AG08396 (cell line): Measurements from ENCODE around the gene OR8I2.
"Not testable (repeated sequence)": the region's sequence is repeated elsewhere in the genome, so short reads cannot be mapped to it uniquely, and the experiment has no call there.

ENCODE experiments used
- DNase-seq: peaks from one replicate; pipeline ENCODE4 v3.0.0; 2012; ENCODE audit warnings: low spot score, mixed read lengths

The OR8I2 gene

GRCh38 chr11:56093008-56093407 lies at the start of gene OR8I2:
TSS of gene OR8I2 (plus strand) at chr11:56093308. CDS start at chr11:56093308, 0 bp downstream.
- DNase-seq: no peak

GRCh38 chr11:56045538-56045937 lies 47.6 kb upstream of the OR8I2 start:
- DNase-seq: no peak

- no peak for DNase-seq
Observed at GRCh38 chr11:56048480-56048879, 44.6 kb upstream of the OR8I2 start.

GRCh38 chr11:56049487-56049886 lies 43.6 kb upstream of the OR8I2 start:
- DNase-seq: no peak

- not testable (repeated sequence) for DNase-seq
Observed at GRCh38 chr11:56056366-56056765, 36.7 kb upstream of the OR8I2 start.

DNA sequence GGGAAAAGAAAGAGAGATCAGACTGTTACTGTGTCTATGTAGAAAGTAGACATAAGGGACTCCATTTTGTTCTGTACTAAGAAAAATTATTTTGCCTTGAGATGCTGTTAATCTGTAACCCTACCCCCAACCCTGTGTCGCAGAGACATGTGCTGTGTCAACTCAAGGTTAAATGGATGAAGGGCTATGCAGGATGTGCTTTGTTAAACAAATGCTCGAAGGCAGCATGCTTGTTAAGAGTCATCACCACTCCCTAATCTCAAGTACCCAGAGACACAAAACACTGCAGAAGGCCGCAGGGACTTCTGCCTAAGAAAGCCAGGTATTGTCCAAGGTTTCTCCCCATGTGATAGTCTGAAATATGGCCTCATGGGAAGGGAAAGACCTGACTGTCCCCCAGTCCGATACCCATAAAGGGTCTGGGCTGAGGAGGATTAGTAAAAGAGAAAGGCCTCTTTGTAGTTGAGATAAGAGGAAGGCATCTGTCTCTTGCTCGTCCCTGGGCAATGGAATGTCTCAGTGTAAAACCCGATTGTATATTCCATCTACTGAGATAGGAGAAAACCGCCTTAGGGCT lies 35.4 kb upstream of the OR8I2 start:
- not testable (repeated sequence) for DNase-seq

GRCh38 chr11:56058260-56058780 lies 34.8 kb upstream of the OR8I2 start:
- not testable (repeated sequence) for DNase-seq

DNA sequence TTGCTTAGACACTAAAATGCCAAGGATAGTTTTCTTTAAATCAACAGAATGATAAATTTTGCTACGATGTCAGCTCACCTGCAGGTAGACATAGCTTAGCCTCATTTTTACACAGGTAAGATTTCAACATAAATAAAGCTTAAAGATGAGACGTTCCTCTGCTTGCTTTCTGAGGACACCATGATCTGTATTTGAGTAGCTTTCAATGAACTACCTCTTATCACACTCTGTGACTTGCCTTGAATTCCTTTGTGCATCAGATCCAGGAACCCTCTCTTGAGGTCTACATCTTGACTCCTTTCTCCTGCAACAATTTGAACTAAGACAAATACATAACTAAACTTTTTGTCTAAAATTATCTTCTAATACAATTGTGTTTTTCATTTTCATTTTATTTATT lies 26.1 kb upstream of the OR8I2 start:
- DNase-seq: no peak

DNA sequence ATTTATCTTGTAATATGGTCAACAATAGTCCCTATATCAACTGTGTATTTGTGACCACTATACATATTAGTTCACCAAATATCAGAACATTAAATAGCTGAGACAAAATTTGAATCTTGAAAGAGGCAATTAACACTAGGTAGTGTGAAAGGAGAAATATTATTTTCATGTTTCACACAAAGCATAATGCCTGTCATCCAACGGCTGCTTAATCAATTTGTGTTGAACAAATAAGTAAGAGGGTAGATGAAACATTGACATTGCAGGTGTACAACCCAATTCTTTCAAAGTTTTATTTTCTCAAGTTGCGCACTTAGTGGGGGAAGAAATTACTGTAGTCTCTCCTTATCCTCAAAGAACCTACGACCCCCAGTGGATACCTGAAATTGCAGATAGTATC lies 3.4 kb upstream of the OR8I2 start:
- no peak for DNase-seq

DNA sequence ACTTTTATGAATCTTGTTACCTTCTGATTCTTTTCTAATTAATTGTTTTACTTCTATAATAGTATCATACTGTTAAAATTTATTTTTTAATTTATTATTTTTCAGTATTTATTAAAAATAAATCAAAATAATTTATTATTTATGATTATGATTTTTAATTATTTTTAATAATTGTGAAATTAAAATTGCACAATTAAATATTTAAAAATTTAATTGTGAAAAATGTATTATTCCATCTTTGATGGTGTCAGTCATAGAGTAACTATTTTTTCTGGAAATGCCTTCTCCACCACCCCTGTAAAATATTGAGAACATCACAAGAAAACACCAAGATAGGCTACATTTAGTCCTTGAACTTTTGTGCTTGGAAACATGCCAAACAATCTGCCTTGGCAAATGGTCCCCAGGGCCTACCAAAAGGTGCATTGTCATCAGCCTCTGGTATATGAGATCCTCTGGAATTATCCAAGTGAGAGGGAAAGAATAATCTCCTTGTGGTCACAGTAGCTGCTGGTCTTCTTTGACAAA lies 10.2 kb downstream of the OR8I2 start, which contains the start of gene OR8H2:
TSS of gene OR8H2 (plus strand) at position 478 of the 528 bp plus-strand sequence. CDS start 1,356 bp downstream, outside the sequence.
- no peak for DNase-seq

- DNase-seq: no peak
Observed at GRCh38 chr11:56122073-56122472, 29.0 kb downstream of the OR8I2 start, which contains the start of gene OR8H3. TSS of gene OR8H3 (plus strand) at chr11:56122373. CDS start at chr11:56122373, 0 bp downstream.

GRCh38 chr11:56140151-56140661 lies 47.1 kb downstream of the OR8I2 start, which contains the start of gene OR8J3:
TSS of gene OR8J3 (minus strand) at chr11:56140201. CDS start at chr11:56137718, 2,483 bp downstream.
- DNase-seq: no peak

DNA sequence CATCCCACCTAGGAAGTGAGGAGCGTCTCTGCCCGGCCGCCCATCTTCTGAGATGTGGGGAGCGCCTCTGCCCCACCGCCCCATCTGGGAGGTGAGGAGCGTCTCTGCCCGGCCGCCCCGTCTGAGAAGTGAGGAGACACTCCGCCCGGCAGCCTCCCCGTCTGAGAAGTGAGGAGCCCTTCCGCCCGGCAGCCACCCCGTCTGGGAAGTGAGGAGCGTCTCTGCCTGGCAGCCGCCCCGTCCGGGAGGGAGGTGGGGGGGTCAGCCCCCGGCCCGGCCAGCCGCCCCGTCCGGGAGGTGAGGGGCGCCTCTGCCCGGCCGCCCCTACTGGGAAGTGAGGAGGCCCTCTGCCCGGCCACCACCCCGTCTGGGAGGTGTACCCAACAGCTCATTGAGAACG lies 50.6 kb downstream of the OR8I2 start:
- DNase-seq: not testable (repeated sequence)
